A673 (cell line): ENCODE measurements around the gene SYVN1. TPM values are rescaled to one million over a fixed set of nuclear protein-coding genes. Genes with fewer than 3 reads are reported as not detected.

Source experiments
- BruUV-seq: library from RNA; stranded (reverse); fragments of 400-500 nt; replicated peaks from 2 replicates; lab custom pipeline; 2021; lab: Mats Ljungman, UMichigan
- CTCF ChIA-PET: fragments of 300-600 bp; sonication (Branson Sonifier 250); formaldehyde crosslinking; loops from one replicate; lab custom pipeline; 2022; ENCODE audit warnings: antibody characterized with exemption; lab: Charles Lee
- POLR2A ChIA-PET: fragments of 300-600 bp; sonication (Branson Sonifier 250); formaldehyde crosslinking; loops from one replicate; lab custom pipeline; 2022; ENCODE audit warnings: antibody characterized with exemption; ENCODE audit not compliant: low non-redundant PET; lab: Charles Lee
- DNase-seq: peaks from one replicate; pipeline ENCODE4 v3.0.0-alpha.2; 2015; ENCODE audit warnings: low spot score
- H3K27ac ChIP-seq: fragments of 200-600 bp; sonication (generic); 2 replicates; pipeline ENCODE4 v1.5.1; 2016; ENCODE audit warnings: mixed run types, low read depth, mild to moderate bottlenecking, mixed read lengths, antibody characterized with exemption, low read length; ENCODE audit not compliant: poor library complexity, severe bottlenecking
- H3K27me3 ChIP-seq: fragments of 200-600 bp; sonication (generic); replicated peaks from 2 replicates; pipeline ENCODE4 v1.6.1; 2017; ENCODE audit warnings: mixed run types, low read depth, mild to moderate bottlenecking, mixed read lengths, antibody characterized with exemption, low read length; ENCODE audit not compliant: insufficient read depth, poor library complexity
- H3K36me3 ChIP-seq: fragments of 200-600 bp; sonication (generic); 2 replicates; pipeline ENCODE4 v1.6.1; 2016; ENCODE audit warnings: mixed run types, mild to moderate bottlenecking, mixed read lengths, antibody characterized with exemption, low read length; ENCODE audit not compliant: insufficient read depth, poor library complexity, severe bottlenecking
- H3K4me1 ChIP-seq: fragments of 200-600 bp; sonication (generic); 2 replicates; pipeline ENCODE4 v1.6.1; 2017; ENCODE audit warnings: mixed run types, mild to moderate bottlenecking, mixed read lengths, antibody characterized with exemption, low read length; ENCODE audit not compliant: insufficient read depth, poor library complexity, severe bottlenecking
- H3K4me3 ChIP-seq: fragments of 200-600 bp; sonication (generic); 2 replicates; pipeline ENCODE4 v1.5.1; 2016; ENCODE audit warnings: low read depth, mixed run types, mild to moderate bottlenecking, mixed read lengths, low read length; ENCODE audit not compliant: poor library complexity, severe bottlenecking
- H3K9me3 ChIP-seq: fragments of 200-600 bp; sonication (generic); 2 replicates; pipeline ENCODE4 v1.6.1; 2016; ENCODE audit warnings: mixed run types, low read depth, mild to moderate bottlenecking, mixed read lengths, antibody characterized with exemption, low read length; ENCODE audit not compliant: poor library complexity, severe bottlenecking
- CTCF ChIP-seq: fragments of 300-800, 200-600 bp; sonication (generic); conservative IDR thresholded peaks from 2 replicates; pipeline ENCODE4 v1.5.1; 2017; ENCODE audit warnings: low read depth, mild to moderate bottlenecking, antibody characterized with exemption, low read length, moderate library complexity, mixed read lengths
- EZH2 ChIP-seq: fragments of 200-600 bp; sonication (generic); IDR thresholded peaks from 2 replicates; pipeline ENCODE4 v1.6.1; 2017; ENCODE audit warnings: borderline replicate concordance, low read depth, mild to moderate bottlenecking, mixed read lengths, antibody characterized with exemption, low read length; ENCODE audit not compliant: poor library complexity, severe bottlenecking
- intact Hi-C: fragments of 100-400 bp; cut with micrococcal nuclease; formaldehyde crosslinking; loops from one replicate; pipeline ENCODE4 v1.10.0; 2022; ENCODE audit not compliant: unreplicated experiment
- total RNA-seq: library from RNA; stranded (reverse); gene quantifications from 2 replicates; pipeline ENCODE4 v1.2.3, GENCODE V29; 2021

Gene SYVN1
- total RNA-seq, 1 experiment from 2014 or later: 48.5 TPM

- Histone ChIP-seq H3K9me3 (no peaks in the 10 kb centered on the region), H3K36me3 (no peaks in the 10 kb centered on the region), H3K4me3 (no peak overlapping the region), H3K27ac (no peak overlapping the region), H3K27me3 (no peaks in the 10 kb centered on the region), H3K4me1 (no peaks in the 10 kb centered on the region)
- intact Hi-C loops: no loop called here
- no TSS peak for BruUV-seq
- DNase-seq: no peak
- ChIA-PET POLR2A (no interaction called here), CTCF (interaction anchor here (0.7 kb wide), 1 partner anchor 18 kb away, joined by 4 read pairs; no protein-coding TSS in a partner anchor)
- no peak for TF ChIP-seq EZH2
- no peak for TF ChIP-seq CTCF
These were observed 23.0 kb upstream of the SYVN1 start for GRCh38 chr11:65157336-65157735.

- Histone ChIP-seq H3K27ac (no peak overlapping the region), H3K36me3 (no peaks in the 10 kb centered on the region), H3K4me3 (no peak overlapping the region), H3K9me3 (no peaks in the 10 kb centered on the region), H3K4me1 (no peaks in the 10 kb centered on the region), H3K27me3 (no peaks in the 10 kb centered on the region)
- ChIA-PET CTCF (interaction anchor here (0.7 kb wide), 1 partner anchor 18 kb away, joined by 4 read pairs; no protein-coding TSS in a partner anchor), POLR2A (no interaction called here)
- BruUV-seq: no TSS peak
- intact Hi-C loops: no loop called here
- DNase-seq: no peak
- TF ChIP-seq EZH2 (no peak), CTCF (no peak)
These were observed 22.6 kb upstream of the SYVN1 start for GRCh38 chr11:65156926-65157325.

GRCh38 chr11:65156256-65156655, 21.9 kb upstream of the SYVN1 start:
- Histone ChIP-seq H3K4me1 (no peaks in the 10 kb centered on the region), H3K36me3 (no peaks in the 10 kb centered on the region), H3K27me3 (no peaks in the 10 kb centered on the region), H3K9me3 (no peaks in the 10 kb centered on the region), H3K4me3 (no peak overlapping the region), H3K27ac (no peak overlapping the region)
- ChIA-PET POLR2A (no interaction called here), CTCF (no interaction called here)
- no TSS peak for BruUV-seq
- no peak for DNase-seq
- TF ChIP-seq CTCF (no peak), EZH2 (no peak)
- intact Hi-C loops: no loop called here
